Renal cortical epithelial cell (primary cell): ENCODE results near the gene OR4Q3. TPM values are rescaled to one million over a fixed set of nuclear protein-coding genes. Genes with fewer than 3 reads are reported as not detected.
"Not testable (repeated sequence)": the region's sequence is repeated elsewhere in the genome, so short reads cannot be mapped to it uniquely, and the experiment has no call there.

Source experiments
- DNase-seq: peaks from one replicate; pipeline ENCODE4 v3.0.0-alpha.2; 2011; ENCODE audit warnings: low read depth
- total RNA-seq: library from RNA; depleted of rRNA; stranded (reverse); fragments of >200 nt; gene quantifications from 2 replicates; pipeline ENCODE4 v1.2.3, GENCODE V29; 2014

Gene OR4Q3
- total RNA-seq = not detected in 2 replicates

DNA sequence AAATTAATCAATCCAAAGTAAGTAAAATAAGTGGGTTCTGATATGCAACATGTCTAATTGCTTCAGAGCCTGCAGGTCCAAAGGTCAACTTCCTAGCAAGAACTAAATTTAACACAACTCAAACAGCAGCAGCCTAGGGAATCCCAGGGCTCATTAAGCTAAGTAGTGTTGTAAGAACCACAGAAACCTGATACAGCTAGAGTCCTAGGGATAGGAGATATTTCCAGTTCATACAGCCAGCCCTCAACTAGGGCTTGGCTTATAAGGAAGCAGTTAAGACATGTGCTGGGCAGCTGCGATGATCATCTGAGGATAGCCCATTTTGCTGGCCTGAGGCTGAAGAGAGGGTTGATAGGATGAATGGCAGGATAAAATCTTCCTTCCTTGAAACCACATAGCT is at the start of gene OR4Q3:
Gene OR4Q3, plus strand, starts transcription at position 316 of the 400 bp plus-strand sequence.
- no peak for DNase-seq

DNA sequence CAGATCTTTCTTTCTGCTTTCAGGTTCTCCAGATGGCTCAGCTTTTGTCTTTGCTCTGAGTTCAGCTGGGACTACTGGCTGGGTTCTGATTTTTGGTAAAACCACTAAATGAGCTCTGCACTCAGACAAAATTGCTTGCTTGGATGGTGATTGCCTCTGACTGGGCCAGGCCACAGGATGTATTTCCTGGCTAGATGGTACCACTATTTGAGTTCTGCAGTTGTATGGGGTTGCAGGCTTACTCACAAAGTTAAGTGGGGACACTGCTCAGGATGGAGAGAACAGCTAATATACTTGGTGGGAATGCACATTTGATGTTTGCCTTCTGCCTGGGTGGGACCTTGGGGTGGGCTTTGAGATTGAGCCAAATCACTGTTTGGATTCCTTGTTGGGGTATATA is 14.0 kb upstream of the OR4Q3 start:
- DNase-seq = no peak

DNA sequence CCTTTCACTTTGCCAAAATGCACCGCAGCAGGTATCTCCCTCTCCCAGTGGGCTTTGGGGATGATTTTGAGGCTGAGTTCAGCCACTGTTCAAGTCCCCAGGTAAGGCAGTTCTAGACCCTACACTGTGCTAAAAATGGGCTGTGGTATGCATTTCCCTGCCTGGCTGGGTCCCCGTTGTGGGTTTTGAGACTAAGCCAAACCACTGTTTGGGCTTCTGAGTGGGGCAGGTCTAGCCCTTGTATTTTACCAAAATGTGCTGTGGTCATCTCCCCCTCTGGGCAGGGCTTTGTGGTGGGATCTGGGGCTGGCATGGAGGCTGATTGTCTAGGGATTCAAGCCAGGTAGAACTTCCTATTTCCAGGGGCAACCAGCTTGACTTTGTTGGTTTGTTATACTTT is 13.6 kb upstream of the OR4Q3 start:
- DNase-seq = no peak

DNA sequence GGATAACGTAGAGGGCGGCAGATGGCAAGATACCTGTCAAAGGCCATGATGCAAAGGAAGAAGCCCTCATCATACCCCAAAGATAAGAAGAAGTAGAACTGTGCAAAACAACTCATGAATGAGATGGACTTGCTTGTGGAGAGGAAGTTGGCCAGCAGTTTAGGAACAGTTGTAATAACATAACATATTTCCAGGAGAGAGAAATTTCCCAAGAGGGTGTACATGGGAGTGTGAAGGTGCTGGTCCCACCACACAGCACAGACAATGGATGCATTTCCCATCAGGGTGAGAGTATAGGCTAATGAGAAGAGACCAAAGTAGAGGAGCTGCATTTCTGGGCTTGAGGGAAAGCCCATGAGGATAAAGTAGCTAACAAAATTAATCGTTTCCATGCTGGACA is 9.5 kb upstream of the OR4Q3 start:
- not testable (repeated sequence) for DNase-seq

DNA sequence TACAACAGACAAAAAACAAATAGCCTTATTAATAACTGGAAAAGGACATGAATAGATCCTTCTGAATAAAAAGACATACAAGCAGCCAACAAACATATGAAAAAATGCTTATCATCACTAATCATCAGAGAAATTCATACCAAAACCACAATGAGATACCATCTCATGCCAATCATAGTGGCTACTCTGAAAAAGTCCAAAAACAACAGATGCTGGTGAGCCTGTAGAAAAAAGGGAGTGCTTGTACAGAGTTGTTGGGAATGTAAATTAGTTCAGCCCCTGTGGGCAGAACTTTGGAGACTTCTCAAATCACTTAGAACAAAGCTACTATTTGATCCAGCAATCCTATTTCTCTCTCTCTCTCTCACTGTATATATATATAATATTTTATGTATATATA is 8.9 kb downstream of the OR4Q3 start:
- DNase-seq = not testable (repeated sequence)

DNA sequence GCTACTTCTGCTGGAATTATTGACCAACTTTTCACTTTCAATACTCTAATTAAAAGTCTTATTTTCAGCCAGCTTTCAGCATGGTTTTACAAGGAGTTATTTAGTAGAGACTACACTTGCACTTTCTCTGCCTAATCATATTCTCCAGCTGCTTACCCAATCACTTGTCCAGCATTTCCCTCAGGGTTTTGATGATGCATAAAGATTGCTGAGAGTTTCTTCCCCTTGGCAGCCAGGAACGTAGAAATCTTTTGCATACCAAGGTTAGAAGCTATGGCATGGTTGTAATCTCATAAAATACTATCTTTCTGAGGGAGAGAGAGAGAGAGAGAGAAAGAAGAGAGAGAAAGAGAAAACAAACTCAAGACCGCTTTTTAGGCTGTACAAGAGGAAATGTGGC is 10.8 kb downstream of the OR4Q3 start:
- DNase-seq = no peak

DNA sequence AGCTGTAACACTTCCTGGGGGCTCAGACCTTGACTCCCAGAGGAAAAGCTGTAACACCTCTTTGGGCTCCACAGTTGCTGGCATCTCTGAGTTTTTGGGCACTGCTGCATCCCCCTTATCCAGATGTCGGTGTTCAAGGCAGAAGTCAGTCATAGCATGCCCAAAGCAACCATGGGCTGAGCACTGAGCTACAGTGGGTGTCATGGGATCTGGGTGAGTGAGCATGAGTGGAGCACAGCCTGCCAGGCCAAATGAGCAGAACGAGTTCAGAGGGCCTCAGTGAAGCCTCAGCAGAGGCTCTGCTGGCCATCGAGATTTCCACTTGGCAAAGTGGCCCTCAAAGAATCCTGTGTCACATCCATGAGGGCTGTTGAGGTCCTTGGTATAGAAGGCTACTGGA is 28.1 kb downstream of the OR4Q3 start:
- DNase-seq = not testable (repeated sequence)

DNA sequence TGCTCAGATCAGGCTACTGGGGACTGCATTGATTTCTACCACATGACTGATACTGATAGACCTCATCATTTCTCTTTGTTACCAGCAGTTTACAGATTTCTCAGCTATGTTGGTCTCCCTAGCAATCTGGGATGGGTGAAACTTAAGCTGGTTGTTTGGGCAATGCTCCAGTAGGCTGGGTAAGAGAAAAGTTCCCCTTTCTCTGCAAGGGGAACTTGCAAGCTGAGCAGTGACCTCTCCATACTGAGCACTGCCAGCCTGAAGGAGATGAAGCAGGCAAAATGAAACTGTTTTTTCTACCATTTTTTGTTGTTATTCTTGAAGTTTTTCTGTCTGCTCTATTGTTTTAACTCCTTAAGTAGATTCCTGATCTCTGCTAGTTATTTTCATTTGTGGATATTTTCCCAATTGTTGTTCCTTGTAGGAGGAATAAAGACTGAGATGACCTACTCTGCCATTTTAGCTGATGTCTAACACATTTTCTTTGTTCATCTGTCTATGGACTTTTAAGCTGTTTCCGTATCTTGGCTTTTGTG is 28.6 kb downstream of the OR4Q3 start:
- DNase-seq = no peak

DNA sequence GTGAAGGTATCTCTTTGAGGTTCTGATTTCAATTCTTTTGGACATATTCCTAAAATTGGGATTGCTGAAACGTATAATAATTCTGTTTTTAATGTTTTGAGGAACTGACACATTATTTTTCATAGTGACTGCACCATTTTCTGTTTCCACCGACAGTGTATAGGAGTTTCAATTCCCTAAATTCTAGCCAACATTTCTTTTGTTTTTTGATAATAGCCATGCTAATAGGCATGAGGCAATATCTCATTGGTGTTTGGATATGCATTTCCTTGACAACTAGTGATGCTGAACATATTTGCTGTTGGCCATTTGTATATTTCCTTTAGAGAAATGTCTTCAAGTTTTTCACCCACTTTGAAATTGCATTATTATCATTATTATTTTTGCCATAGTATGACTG is 29.1 kb downstream of the OR4Q3 start:
- DNase-seq = not testable (repeated sequence)

DNA sequence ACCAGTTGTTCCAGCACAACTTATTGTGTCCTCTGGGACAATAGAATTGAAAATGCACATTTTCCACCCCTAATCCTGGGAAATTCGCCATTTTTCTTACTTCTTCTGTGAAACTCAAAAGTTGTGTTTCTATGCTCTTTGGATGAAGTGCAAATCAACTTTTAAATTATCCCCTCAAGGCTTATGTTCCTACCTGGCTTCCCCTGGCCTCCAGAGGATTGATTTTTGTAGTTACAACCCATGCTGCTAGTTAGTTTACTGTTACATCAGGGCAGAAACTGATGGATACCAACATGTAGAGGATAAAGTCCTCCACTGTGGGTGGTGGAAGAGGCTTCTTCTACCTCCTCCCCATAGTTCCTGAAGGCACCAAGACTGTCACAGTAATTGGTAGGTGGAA is 29.8 kb downstream of the OR4Q3 start, which contains the start of gene OR4M1:
Gene OR4M1, plus strand, starts transcription at position 301 of the 400 bp plus-strand sequence. CDS start 6,819 bp downstream, outside the sequence.
- DNase-seq = not testable (repeated sequence)

DNA sequence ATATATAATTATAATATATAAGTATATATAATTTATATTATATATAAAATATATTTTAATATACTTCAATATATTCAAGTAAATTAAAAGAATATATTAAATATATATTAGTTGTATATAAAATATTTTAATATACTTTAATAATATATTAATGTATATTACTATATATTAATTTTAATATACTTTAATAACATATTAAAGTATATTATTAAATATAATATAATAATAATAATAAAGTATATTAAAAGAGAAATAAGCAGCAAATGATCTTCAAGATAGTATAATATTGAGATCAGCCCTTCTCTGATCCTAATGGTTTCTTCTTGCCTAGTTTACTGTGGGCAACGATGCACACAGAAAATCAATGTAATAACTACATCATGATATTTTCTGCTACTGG is 32.2 kb downstream of the OR4Q3 start:
- no peak for DNase-seq

DNA sequence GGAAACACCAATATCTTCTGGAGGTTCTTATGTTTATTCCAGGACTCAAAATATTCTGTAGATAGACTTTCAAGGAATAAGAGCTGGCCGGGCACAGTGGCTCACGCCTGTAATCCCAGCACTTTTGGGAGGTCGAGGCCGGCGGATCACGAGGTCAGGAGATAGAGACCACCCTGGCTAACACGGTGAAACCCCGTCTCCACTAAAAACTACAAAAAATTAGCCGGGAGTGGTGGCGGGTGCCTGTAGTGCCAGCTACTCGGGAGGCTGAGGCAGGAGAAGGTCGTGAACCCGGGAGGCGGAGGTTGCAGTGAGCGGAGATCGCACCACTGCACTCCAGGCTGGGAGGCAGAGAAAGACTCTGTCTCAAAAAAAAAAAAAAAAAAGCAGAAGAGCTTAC is 42.5 kb downstream of the OR4Q3 start:
- DNase-seq = not testable (repeated sequence)

DNA sequence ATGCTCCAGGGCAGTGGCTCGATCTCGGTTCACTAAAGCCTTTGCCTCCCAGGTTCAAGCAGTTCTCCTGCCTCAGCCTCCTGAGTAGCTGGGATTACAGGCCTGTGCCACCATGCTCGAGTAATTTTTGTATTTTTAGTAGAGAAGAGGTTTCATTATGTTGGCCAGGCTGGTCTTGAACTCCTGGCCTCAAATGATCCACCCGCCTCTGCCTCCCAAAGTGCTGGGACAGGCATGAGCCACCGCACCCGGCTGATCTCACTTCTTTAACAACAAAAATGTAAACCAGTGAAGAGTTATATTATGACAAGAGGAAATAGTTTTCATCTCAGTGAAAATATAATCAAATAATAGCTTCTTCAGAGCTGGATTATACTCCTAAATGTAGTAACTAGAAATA is 43.9 kb downstream of the OR4Q3 start:
- DNase-seq = not testable (repeated sequence)

DNA sequence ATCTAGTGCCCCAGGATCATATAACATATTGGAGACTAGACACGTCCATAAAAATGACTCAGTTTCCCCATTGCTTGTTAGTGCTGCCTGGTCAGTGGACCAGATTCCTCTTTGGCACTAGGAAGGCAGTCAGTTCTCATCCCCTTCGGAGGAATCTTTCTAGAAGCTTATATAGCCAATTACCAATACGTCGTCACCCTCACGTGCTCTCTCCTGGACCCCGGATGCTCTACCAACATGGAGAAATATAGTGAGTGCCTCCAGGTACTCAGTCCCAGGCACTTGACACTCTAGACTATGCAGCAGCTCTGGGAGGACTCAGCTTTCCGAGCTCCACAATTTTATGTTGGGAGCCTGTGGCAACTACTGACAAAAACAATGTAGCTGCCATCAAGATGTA is 44.8 kb downstream of the OR4Q3 start:
- not testable (repeated sequence) for DNase-seq

DNA sequence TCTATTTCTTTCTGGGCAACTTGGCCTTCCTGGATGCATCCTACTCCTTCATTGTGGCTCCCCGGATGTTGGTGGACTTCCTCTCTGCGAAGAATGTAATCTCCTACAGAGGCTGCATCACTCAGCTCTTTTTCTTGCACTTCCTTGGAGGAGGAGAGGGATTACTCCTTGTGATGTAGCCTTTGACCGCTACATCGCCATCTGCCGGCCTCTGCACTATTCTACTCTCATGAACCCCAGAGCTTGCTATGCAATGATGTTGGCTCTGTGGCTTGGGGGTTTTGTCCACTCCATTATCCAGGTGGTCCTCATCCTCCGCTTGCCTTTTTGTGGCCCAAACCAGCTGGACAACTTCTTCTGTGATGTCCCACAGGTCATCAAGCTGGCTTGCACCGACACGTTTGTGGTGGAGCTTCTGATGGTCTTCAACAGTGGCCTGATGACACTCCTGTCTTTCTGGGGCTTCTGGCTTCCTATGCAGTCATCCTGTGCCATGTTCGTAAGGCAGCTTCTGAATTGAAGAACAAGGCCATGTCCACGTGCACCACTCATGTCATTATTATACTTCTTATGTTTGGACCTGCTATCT is 53.2 kb downstream of the OR4Q3 start:
- not testable (repeated sequence) for DNase-seq

Other genes with a start within 250 kb of the OR4Q3 start
- not detected in 2 replicates for gene OR11H2, start 29.7 kb upstream of the OR4Q3 start, total RNA-seq
- gene OR4M1, start 29.9 kb downstream of the OR4Q3 start, total RNA-seq = not detected in 2 replicates
- gene OR4N2, start 60.2 kb downstream of the OR4Q3 start, total RNA-seq = not detected in 2 replicates
- gene OR4K2, start 131.6 kb downstream of the OR4Q3 start, total RNA-seq = not detected in 2 replicates
- not detected in 2 replicates for gene OR4K5, start 177.0 kb downstream of the OR4Q3 start, total RNA-seq
- not detected in 2 replicates for gene OR4K1, start 187.3 kb downstream of the OR4Q3 start, total RNA-seq
- not detected in 2 replicates for gene OR4K15, start 232.0 kb downstream of the OR4Q3 start, total RNA-seq